GM10266 (cell line): ENCODE results near the gene RFX8.

Source experiments
- DNase-seq: peaks from one replicate; pipeline ENCODE4 v3.0.0; 2012; ENCODE audit errors: extremely low spot score
- TF ChIP-seq, protein P1 (sequence below): IDR thresholded peaks from 2 replicates; pipeline ENCODE4 v1.5.1; 2012; ENCODE audit warnings: mild to moderate bottlenecking, low read depth; ENCODE audit not compliant: control insufficient read depth, insufficient read depth; ENCODE audit errors: missing control alignments

Gene RFX8

DNA sequence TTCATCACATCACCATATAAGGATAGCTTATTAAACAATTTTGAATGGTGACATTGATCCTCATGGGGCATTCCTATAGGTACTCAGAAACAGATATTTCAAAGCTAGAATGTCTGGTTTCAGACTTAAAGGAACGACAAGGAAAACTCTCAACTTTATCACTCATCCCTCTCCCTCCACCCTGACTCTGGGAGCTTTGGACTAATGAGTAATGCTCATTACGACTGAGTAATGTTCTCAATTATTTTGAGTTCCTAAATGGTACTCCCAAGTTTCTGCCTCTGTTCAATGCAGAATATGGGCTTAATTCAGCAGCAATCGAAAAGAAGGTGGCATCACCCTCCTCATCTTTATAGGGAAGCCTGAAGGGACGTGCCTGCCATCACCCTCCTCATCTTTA, 43.4 kb downstream of the RFX8 start:
- no peak for DNase-seq
- TF ChIP-seq, protein P1, sequence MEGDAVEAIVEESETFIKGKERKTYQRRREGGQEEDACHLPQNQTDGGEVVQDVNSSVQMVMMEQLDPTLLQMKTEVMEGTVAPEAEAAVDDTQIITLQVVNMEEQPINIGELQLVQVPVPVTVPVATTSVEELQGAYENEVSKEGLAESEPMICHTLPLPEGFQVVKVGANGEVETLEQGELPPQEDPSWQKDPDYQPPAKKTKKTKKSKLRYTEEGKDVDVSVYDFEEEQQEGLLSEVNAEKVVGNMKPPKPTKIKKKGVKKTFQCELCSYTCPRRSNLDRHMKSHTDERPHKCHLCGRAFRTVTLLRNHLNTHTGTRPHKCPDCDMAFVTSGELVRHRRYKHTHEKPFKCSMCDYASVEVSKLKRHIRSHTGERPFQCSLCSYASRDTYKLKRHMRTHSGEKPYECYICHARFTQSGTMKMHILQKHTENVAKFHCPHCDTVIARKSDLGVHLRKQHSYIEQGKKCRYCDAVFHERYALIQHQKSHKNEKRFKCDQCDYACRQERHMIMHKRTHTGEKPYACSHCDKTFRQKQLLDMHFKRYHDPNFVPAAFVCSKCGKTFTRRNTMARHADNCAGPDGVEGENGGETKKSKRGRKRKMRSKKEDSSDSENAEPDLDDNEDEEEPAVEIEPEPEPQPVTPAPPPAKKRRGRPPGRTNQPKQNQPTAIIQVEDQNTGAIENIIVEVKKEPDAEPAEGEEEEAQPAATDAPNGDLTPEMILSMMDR, result no peak

GRCh38 chr2:101430156-101430555, 44.8 kb downstream of the RFX8 start:
- TF ChIP-seq, protein P1, result no peak
- no peak for DNase-seq

GRCh38 chr2:101429453-101429852, 45.5 kb downstream of the RFX8 start:
- no peak for DNase-seq
- TF ChIP-seq, protein P1, result no peak

GRCh38 chr2:101428422-101429176, 46.3 kb downstream of the RFX8 start:
- TF ChIP-seq, protein P1, result no peak
- DNase-seq, result no peak

DNA sequence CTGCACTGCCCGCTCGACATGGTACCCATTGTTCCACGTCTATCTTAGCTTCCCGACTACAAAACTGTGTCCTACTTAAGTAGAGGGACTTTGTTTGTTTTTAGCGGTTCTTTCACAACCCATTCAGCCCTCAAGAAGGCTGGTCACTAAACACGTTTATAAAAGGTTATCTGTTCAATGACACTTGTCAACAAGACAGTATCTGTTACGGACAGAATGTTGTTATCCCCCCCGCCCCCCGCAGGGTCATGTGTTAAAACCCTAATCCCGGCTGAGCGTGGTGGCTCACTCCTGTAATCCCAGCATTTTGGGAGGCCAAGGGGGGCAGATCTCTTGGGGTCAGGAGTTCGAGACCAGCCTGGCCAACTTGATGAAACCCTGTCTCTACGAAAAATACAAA, 47.2 kb downstream of the RFX8 start:
- TF ChIP-seq, protein P1, result no peak
- no peak for DNase-seq

- TF ChIP-seq, protein P1, result no peak
- DNase-seq, result no peak
Measured at GRCh38 chr2:101427240-101427639, 47.7 kb downstream of the RFX8 start.

DNA sequence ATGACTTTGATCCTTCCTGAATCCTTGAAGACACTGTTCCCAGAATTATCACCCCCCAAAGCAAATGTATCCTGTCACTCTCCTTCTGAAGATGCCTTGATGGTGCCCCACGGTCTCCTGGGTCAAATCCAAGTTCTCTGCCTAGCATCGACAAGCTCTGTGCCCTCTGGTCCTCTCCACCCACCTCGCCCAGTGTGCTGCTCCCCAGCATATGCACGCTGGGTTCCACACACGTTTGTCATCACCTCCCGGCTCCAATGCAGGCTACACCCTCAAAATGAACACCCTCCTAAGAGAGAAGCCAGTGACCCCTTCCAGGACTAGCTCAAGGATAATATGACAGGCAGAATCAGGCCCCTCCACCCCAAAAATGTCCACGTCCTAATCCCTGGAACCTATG, 48.1 kb downstream of the RFX8 start:
- TF ChIP-seq, protein P1, result no peak
- DNase-seq, result no peak
